K562 (cell line): ENCODE measurements around the gene LCLAT1. TPM values are rescaled to one million over a fixed set of nuclear protein-coding genes. Genes with fewer than 3 reads are reported as not detected.

Source experiments
- ATAC-seq: fragments of 200-7000 bp; cut with Tn5 transposase; 3 replicates; pipeline ENCODE4 v1.9.1; 2020; ENCODE audit warnings: moderate library complexity
- BruUV-seq: library from RNA; stranded (reverse); fragments of 400-500 nt; replicated peaks from 2 replicates; lab custom pipeline; 2021; lab: Mats Ljungman, UMichigan
- CTCF ChIA-PET: fragments of 300-600 bp; formaldehyde crosslinking; extraction: SDS; loops from one replicate; lab custom pipeline; 2021; ENCODE audit warnings: low intra/inter-chr PET ratio; lab: Yijun Ruan, JAX
- POLR2A ChIA-PET: fragments of 300-600, 350-650 bp; sonication (Branson Sonifier 250); formaldehyde crosslinking; extraction: SDS; loops from one replicate; lab custom pipeline; 2021; ENCODE audit warnings: antibody characterized with exemption, inconsistent platforms; lab: Yijun Ruan, JAX
- DNase-seq, 4 experiments: peaks; one replicate each; pipeline versions ENCODE4 v3.0.0 to v3.0.0-alpha.2; 2011 to 2018; ENCODE audit warnings: low spot score in 3 of 4, mixed read lengths in 3 of 4; ENCODE audit errors: extremely low read depth in 1 of 4
- FAIRE-seq: peaks from 2 replicates; lab custom pipeline; 2011; peaks lifted over from hg19 to GRCh38; lab: Jason Lieb, UNC
- H2AFZ ChIP-seq: 2 replicates; pipeline ENCODE4 v1.6.0; 2011; ENCODE audit warnings: low read depth, low read length, control low read depth, inconsistent platforms
- H3K27ac ChIP-seq: fragments of 200-600 bp; 3 replicates; pipeline ENCODE4 v1.8.0; 2011; ENCODE audit warnings: low read depth, mild to moderate bottlenecking, control low read depth, inconsistent platforms, low read length, moderate library complexity, mixed read lengths; ENCODE audit errors: extremely low read depth
- H3K27me3 ChIP-seq, 2 experiments: fragments of 300-600 bp in 1 of 2; 2 replicates in 1 of 2; 3 replicates in 1 of 2; pipeline versions ENCODE4 v1.6.0 to v1.8.0; 2011; ENCODE audit warnings: inconsistent platforms in 2 of 2, low read length in 2 of 2, mild to moderate bottlenecking in 1 of 2, mixed read lengths in 1 of 2, moderate library complexity in 1 of 2; ENCODE audit not compliant: control insufficient read depth in 2 of 2, insufficient read depth in 2 of 2
- H3K36me3 ChIP-seq: fragments of 300-600 bp; 3 replicates; pipeline ENCODE4 v1.8.0; 2011; ENCODE audit warnings: mild to moderate bottlenecking, low read length, inconsistent platforms; ENCODE audit not compliant: control insufficient read depth, insufficient read depth
- H3K4me1 ChIP-seq, 2 experiments: fragments of 200-600 bp in 1 of 2; replicated peaks in 1 of 2; 2 replicates in 1 of 2; 3 replicates in 1 of 2; pipeline versions ENCODE4 v1.5.1 to v1.8.0; 2011; ENCODE audit warnings: inconsistent platforms in 2 of 2, low read length in 2 of 2, mild to moderate bottlenecking in 1 of 2, mixed read lengths in 1 of 2, moderate library complexity in 1 of 2; ENCODE audit not compliant: control insufficient read depth in 2 of 2, insufficient read depth in 2 of 2
- H3K4me2 ChIP-seq: 2 replicates; pipeline ENCODE4 v1.6.1; 2011; ENCODE audit warnings: low read length, control low read depth, inconsistent platforms, mixed read lengths; ENCODE audit not compliant: insufficient read depth
- H3K4me3 ChIP-seq: fragments of 200-600 bp; sonication (generic), shearing (Covaris generic); 2 replicates; pipeline ENCODE4 v1.5.1; 2016; ENCODE audit warnings: control low read depth, inconsistent platforms
- H3K79me2 ChIP-seq: fragments of 200-600 bp; 3 replicates; pipeline ENCODE4 v1.8.0; 2011; ENCODE audit warnings: low read length, inconsistent platforms; ENCODE audit not compliant: control insufficient read depth, insufficient read depth
- H3K9ac ChIP-seq, 2 experiments: 2 replicates each; pipeline versions ENCODE4 v1.6.0 to v1.6.1; 2011; ENCODE audit warnings: low read depth in 2 of 2, low read length in 2 of 2, control low read depth in 1 of 2, inconsistent platforms in 1 of 2, mild to moderate bottlenecking in 1 of 2, mixed read lengths in 1 of 2; ENCODE audit not compliant: insufficient read depth in 1 of 2
- H3K9me1 ChIP-seq: one replicate; pipeline ENCODE4 v1.6.0; 2011; ENCODE audit warnings: inconsistent platforms, mild to moderate bottlenecking, low read length, moderate library complexity; ENCODE audit not compliant: control insufficient read depth, insufficient read depth
- H3K9me3 ChIP-seq: replicated peaks from 2 replicates; pipeline ENCODE4 v1.5.1; 2011; ENCODE audit warnings: low read depth, low read length, inconsistent platforms; ENCODE audit not compliant: control insufficient read depth, insufficient read depth
- H4K20me1 ChIP-seq: replicated peaks from 2 replicates; pipeline ENCODE4 v1.6.1; 2011; ENCODE audit warnings: low read length, inconsistent platforms, mixed read lengths; ENCODE audit not compliant: control insufficient read depth, insufficient read depth
- DACH1 ChIP-seq: fragments of 450-650 bp; IDR thresholded peaks from 2 replicates; pipeline ENCODE4 v1.6.1; 2018; ENCODE audit not compliant: partially characterized antibody
- ETS1 ChIP-seq: conservative IDR thresholded peaks from 2 replicates; pipeline ENCODE4 v1.6.1; 2011; ENCODE audit warnings: low read depth, mild to moderate bottlenecking, low read length; ENCODE audit not compliant: control insufficient read depth
- GATAD2B ChIP-seq: fragments of 450-650 bp; IDR thresholded peaks from 2 replicates; pipeline ENCODE4 v1.6.1; 2017; ENCODE audit warnings: mild to moderate bottlenecking, borderline replicate concordance
- HDAC1 ChIP-seq, 2 experiments: fragments of 450-650 bp; IDR thresholded peaks; 2 replicates each; pipeline ENCODE4 v1.6.1; 2016 to 2017; ENCODE audit warnings: inconsistent platforms in 1 of 2, mild to moderate bottlenecking in 1 of 2, moderate library complexity in 1 of 2
- KLF10 ChIP-seq: fragments of 250-450 bp; sonication (Bioruptor Pico); IDR thresholded peaks from 2 replicates; pipeline ENCODE4 v1.6.1; 2021; ENCODE audit warnings: matching md5 sums
- MED1 ChIP-seq: sonication (generic); formaldehyde crosslinking; IDR thresholded peaks from 2 replicates; pipeline ENCODE4 v1.8.1; 2023; ENCODE audit warnings: missing genetic modification reagents, borderline replicate concordance
- PML ChIP-seq: IDR thresholded peaks from 2 replicates; pipeline ENCODE4 v1.6.1; 2012; ENCODE audit warnings: low read length, inconsistent platforms
- POU5F1 ChIP-seq: fragments of 150-350 bp; IDR thresholded peaks from 2 replicates; pipeline ENCODE4 v1.6.1; 2014; ENCODE audit warnings: borderline replicate concordance, low read length, low read depth, mild to moderate bottlenecking; ENCODE audit not compliant: partially characterized antibody
- RBBP5 ChIP-seq: fragments of 200-600 bp; sonication (generic); IDR thresholded peaks from 2 replicates; pipeline ENCODE4 v1.6.1; 2012; ENCODE audit warnings: borderline replicate concordance, mild to moderate bottlenecking, low read length, control low read depth, inconsistent platforms; ENCODE audit not compliant: insufficient read depth, poor library complexity, severe bottlenecking
- RBM25 ChIP-seq: fragments of 200-400 bp; formaldehyde crosslinking; IDR thresholded peaks from 2 replicates; pipeline ENCODE4 v1.6.1; 2018; ENCODE audit warnings: low read length, low read depth, moderate library complexity; ENCODE audit not compliant: severe bottlenecking
- RFX1 ChIP-seq: fragments of 450-650 bp; IDR thresholded peaks from 2 replicates; pipeline ENCODE4 v1.6.1; 2016; ENCODE audit warnings: mild to moderate bottlenecking, moderate library complexity
- SMAD4 ChIP-seq: fragments of 250-450 bp; sonication (Bioruptor Pico); conservative IDR thresholded peaks from 2 replicates; pipeline ENCODE4 v1.8.0; 2021; ENCODE audit warnings: inconsistent platforms, mild to moderate bottlenecking, moderate library complexity
- SP1 ChIP-seq: sonication (generic); formaldehyde crosslinking; IDR thresholded peaks from 2 replicates; pipeline ENCODE4 v1.8.1; 2022; ENCODE audit warnings: mild to moderate bottlenecking, missing genetic modification reagents
- SRSF9 ChIP-seq: fragments of 200-400 bp; formaldehyde crosslinking; IDR thresholded peaks from 2 replicates; pipeline ENCODE4 v1.6.1; 2017; ENCODE audit warnings: low read depth, low read length, borderline replicate concordance
- TCF7 ChIP-seq: sonication (generic); IDR thresholded peaks from 2 replicates; pipeline ENCODE4 v1.6.1; 2016; ENCODE audit warnings: antibody characterized with exemption, borderline replicate concordance
- TEAD1 ChIP-seq, 2 experiments: fragments of 450-650 bp in 1 of 2; sonication (generic) in 1 of 2; formaldehyde crosslinking; IDR thresholded peaks; 2 replicates each; pipeline versions ENCODE4 v1.4.0 to v1.8.0; 2020 to 2022; ENCODE audit warnings: mild to moderate bottlenecking in 2 of 2, missing genetic modification reagents in 1 of 2
- ZBTB17 ChIP-seq: fragments of 450-650 bp; formaldehyde crosslinking; IDR thresholded peaks from 2 replicates; pipeline ENCODE4 v1.4.0; 2020; ENCODE audit warnings: mild to moderate bottlenecking
- ZBTB7A ChIP-seq: IDR thresholded peaks from 2 replicates; pipeline ENCODE4 v1.6.1; 2011; ENCODE audit warnings: low read depth, mild to moderate bottlenecking, low read length, moderate library complexity, borderline replicate concordance; ENCODE audit not compliant: control insufficient read depth
- ZNF184 ChIP-seq: sonication (generic); formaldehyde crosslinking; IDR thresholded peaks from 2 replicates; pipeline ENCODE4 v1.5.0; 2020; ENCODE audit warnings: missing genetic modification reagents
- ZNF79 ChIP-seq: fragments of 250-450 bp; sonication (Bioruptor Pico); IDR thresholded peaks from 2 replicates; pipeline ENCODE4 v1.4.0; 2020; ENCODE audit warnings: low read depth, mild to moderate bottlenecking, moderate library complexity
- WGBS: fragments of 100-300 bp; shearing (Covaris generic); methylation state at CpG from one replicate; pipeline ENCODE4 v1.1.6; 2016; ENCODE audit warnings: low coverage, mixed read lengths; ENCODE audit not compliant: insufficient coverage; ENCODE audit errors: missing lambda C conversion rate; 5-methylcytosine and 5-hydroxymethylcytosine counted together
- in situ Hi-C: fragments of 300-500 bp; cut with MboI; formaldehyde crosslinking; loops from 4 replicates; pipeline ENCODE4 v1.15.0; 2018; ENCODE audit warnings: inconsistent platforms, mixed read lengths
- intact Hi-C: fragments of 100-400 bp; cut with micrococcal nuclease; formaldehyde crosslinking; loops from 2 replicates; pipeline ENCODE4 v1.14.2; 2022
- polyA plus RNA-seq, 8 experiments: library from polyadenylated mRNA; depleted of rRNA in 4 of 8; stranded (reverse) in 5 of 8; unstranded in 3 of 8; fragments of >200 nt; fragmentation: Nextera tagmentation in 2 of 8; fragmentation: Illumina TruSeq in 1 of 8; extraction: Ambion mirVana in 2 of 8; extraction: Trizol in 1 of 8; gene quantifications; 2 replicates each; pipeline versions ENCODE4 v1.2.1 to v1.2.3, GENCODE V29; 2011 to 2014; ENCODE audit warnings: inconsistent platforms in 1 of 8, missing spikeins in 1 of 8
- total RNA-seq, 7 experiments: library from RNA; depleted of rRNA in 6 of 7; stranded (reverse); fragments of >200 nt in 6 of 7; fragmentation: Illumina TruSeq in 2 of 7; extraction: Trizol in 2 of 7; gene quantifications; 2 replicates each; pipeline versions ENCODE4 v1.2.1 to v1.2.3, GENCODE V29; 2011 to 2021; ENCODE audit warnings: low replicate concordance in 1 of 7

The LCLAT1 gene
- total and polyA plus RNA-seq, 9 of the 15 experiments (the other 6 are each of a cell fraction or from before 2014, with no cell fraction given): 8.9 to 63.3 (median 25.4) TPM

GRCh38 chr2:30516166-30516565, 69.1 kb downstream of the LCLAT1 start:
- 94% methylated on average over 16 of the region's 18 CpGs for WGBS
- in situ Hi-C loops (no loop called here), intact Hi-C loops (no loop called here)
- TF ChIP-seq ZNF184 (CRISPR knock-in tag) (no peak), KLF10 (CRISPR knock-in tag) (no peak), TEAD1 (CRISPR knock-in tag; IDR thresholded peaks at IDR 0.05) (no peak), ZBTB17 (no peak), DACH1 (no peak), HDAC1 (IDR thresholded peaks at IDR 0.05) (no peak), ZNF79 (no peak), SMAD4 (CRISPR knock-in tag) (no peak), ZBTB7A (no peak), RFX1 (no peak), GATAD2B (no peak), ETS1 (no peak), SRSF9 (no peak), PML (no peak), MED1 (CRISPR knock-in tag) (no peak), SP1 (CRISPR knock-in tag) (no peak), TCF7 (no peak), POU5F1 (no peak), RBM25 (no peak), RBBP5 (no peak)
- BruUV-seq: no TSS peak
- H3K4me1 ChIP-seq: peaks cover 7 to 31% of the 10 kb centered on the region in 2 experiments; a peak in 4 of 5 replicates
- no peak for ATAC-seq
- no peak for DNase-seq
- ChIA-PET POLR2A (interaction anchor here (0.9 kb wide), 1 partner anchor 59 kb away, joined by 3 read pairs; no protein-coding TSS in a partner anchor), CTCF (no interaction called here)
- no peak overlapping the region for H3K9ac ChIP-seq
- no peaks in the 10 kb centered on the region for H3K27me3 ChIP-seq
- no peak overlapping the region for H3K4me2 ChIP-seq
- peaks cover 6% of the 10 kb centered on the region for H4K20me1 ChIP-seq
- H3K9me3 ChIP-seq: peaks cover 11% of the 10 kb centered on the region
- H3K79me2 ChIP-seq: peaks cover 48% of the 10 kb centered on the region
- no peak overlapping the region for H3K27ac ChIP-seq
- no peak for FAIRE-seq
- H3K4me3 ChIP-seq: no peak overlapping the region
- H3K9me1 ChIP-seq: no peaks in the 10 kb centered on the region
- no peak overlapping the region for H2AFZ ChIP-seq
- H3K36me3 ChIP-seq: peaks cover 6% of the 10 kb centered on the region; the same call in 1 of the 3 replicates
